Measurements from ENCODE around the gene C5orf52. TPM values are rescaled to one million over a fixed set of nuclear protein-coding genes. Genes with fewer than 3 reads are reported as not detected.

Gene C5orf52
- total RNA-seq = not detected

DNA sequence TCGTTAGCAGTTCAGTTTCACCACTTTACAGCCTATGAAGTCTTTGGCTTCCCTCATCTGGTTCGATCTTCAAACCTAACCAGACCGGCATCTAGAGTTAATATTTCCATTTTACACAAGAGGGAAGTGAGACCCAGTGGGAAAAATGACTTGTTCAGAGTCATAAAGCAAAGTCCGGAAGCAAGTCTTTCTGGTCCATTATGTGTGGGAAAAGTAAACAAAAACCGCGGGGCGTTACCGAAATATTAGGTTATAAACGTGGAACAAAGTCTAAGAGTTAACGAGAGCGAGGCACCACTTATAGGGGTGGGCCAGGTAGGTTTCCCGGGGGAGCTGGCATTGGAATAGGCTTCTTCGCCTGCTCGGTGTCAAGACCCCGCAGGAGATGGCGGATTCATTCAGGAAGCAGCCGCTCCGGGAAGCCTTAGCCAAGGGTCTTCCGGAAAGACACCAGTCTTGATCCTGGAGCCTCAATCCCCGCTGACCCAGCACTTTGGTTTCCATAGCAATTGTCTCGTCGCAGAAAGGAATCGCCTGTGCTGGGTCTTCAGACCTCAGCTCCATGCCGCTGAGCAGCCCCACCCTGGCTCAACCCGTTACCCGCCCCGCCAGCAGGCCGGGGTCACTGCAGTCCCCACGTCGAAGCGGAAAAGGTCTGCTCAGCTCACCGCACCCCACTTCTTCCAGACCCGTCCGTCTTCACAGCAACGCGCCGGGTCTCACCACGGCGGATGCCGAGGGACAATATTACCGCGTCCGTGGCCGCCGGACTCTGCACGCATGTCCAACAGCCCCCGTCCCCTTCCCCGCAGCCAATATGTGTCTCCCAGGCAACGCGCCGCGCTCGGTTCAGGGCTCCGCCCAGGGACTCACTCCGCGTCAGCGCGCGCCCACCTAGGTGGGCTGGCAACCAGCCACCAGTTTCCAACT, at the start of gene C5orf52:
Gene C5orf52 (plus strand): TSS at position 872 of the 930 bp plus-strand sequence. CDS start 82 bp downstream, outside the sequence.
- TF ChIP-seq, protein P1, sequence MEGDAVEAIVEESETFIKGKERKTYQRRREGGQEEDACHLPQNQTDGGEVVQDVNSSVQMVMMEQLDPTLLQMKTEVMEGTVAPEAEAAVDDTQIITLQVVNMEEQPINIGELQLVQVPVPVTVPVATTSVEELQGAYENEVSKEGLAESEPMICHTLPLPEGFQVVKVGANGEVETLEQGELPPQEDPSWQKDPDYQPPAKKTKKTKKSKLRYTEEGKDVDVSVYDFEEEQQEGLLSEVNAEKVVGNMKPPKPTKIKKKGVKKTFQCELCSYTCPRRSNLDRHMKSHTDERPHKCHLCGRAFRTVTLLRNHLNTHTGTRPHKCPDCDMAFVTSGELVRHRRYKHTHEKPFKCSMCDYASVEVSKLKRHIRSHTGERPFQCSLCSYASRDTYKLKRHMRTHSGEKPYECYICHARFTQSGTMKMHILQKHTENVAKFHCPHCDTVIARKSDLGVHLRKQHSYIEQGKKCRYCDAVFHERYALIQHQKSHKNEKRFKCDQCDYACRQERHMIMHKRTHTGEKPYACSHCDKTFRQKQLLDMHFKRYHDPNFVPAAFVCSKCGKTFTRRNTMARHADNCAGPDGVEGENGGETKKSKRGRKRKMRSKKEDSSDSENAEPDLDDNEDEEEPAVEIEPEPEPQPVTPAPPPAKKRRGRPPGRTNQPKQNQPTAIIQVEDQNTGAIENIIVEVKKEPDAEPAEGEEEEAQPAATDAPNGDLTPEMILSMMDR (IDR thresholded peaks at IDR 0.05) = peak in 1 of 5 experiments; percentile 28
- TF ChIP-seq EP300 (IDR thresholded peaks at IDR 0.05; ENCODE audit: low read depth) = peak; percentile 66
- peak; percentile 32 to 84 (median 71) for TF ChIP-seq POLR2AphosphoS5 (IDR thresholded peaks at IDR 0.05)
- TF ChIP-seq POLR2A (IDR thresholded peaks at IDR 0.05) = peak; percentile 77
- peaks cover 0 to 23% (median 6%) of the 10 kb centered on the region in 4 donors for H3K4me1 ChIP-seq
- intact Hi-C loops (cut with DNase I; ENCODE audit: low total_unique reads) = no loop called here
- H3K36me3 ChIP-seq = no peaks in the 10 kb centered on the region
- WGBS, 2 donors (ENCODE audit: low coverage in 1 of 2) = 1 to 4% methylated on average over 5 to 55 of the region's 59 CpGs
- no peaks in the 10 kb centered on the region for H3K9me3 ChIP-seq
- in situ Hi-C loops (cut with MboI; ENCODE audit: low pct_ligation_motif_present in 1 of 4, low pct_unique_long_range_greater_than_20kb in 1 of 4, low sequenced_read_pairs in 3 of 4) = no loop called here
- peak within 1 kb of the TSS; percentile 70 to 85 (median 80) for H3K27ac ChIP-seq
- H3K27me3 ChIP-seq = no peaks in the 10 kb centered on the region
- peak within 1 kb of the TSS; percentile 50 to 70 (median 58) for H3K4me3 ChIP-seq
- DNase-seq = peak; percentile 82

DNA sequence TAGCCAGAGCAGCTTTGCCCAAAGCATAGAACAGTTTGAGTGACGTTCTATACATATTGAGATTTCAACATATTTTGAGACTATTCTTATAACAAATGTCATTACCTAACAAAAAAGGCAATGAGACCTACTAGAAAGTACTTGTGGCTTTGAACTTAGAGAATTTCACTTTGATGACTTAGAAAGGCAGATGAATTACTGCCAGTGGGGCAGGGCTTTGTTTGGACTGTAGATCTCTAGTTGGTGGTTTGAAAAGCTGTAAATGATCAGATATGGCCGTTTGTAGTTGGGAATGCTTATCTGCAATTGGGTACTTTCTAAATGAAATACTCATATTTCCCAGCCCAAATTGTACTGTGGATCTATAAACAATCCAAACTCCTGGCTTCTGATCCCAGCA, 47.2 kb upstream of the C5orf52 start:
- TF ChIP-seq, protein P1 (IDR thresholded peaks at IDR 0.05) = no peak
- TF ChIP-seq EP300 (IDR thresholded peaks at IDR 0.05; ENCODE audit: low read depth) (no peak), POLR2A (IDR thresholded peaks at IDR 0.05) (no peak), POLR2AphosphoS5 (IDR thresholded peaks at IDR 0.05) (no peak)
- Histone ChIP-seq H3K9me3 (peaks cover 0 to 3% of the 10 kb centered on the region in 2 donors), H3K4me3 (no peak overlapping the region), H3K27me3 (no peaks in the 10 kb centered on the region), H3K36me3 (no peaks in the 10 kb centered on the region), H3K4me1 (peaks cover 0 to 6% (median 0%) of the 10 kb centered on the region in 4 donors), H3K27ac (no peak overlapping the region)
- intact Hi-C loops (cut with DNase I; ENCODE audit: low total_unique reads) = no loop called here
- in situ Hi-C loops (cut with MboI; ENCODE audit: low pct_ligation_motif_present in 1 of 4, low pct_unique_long_range_greater_than_20kb in 1 of 4, low sequenced_read_pairs in 3 of 4) = no loop called here
- DNase-seq = no peak
- WGBS, 2 donors (ENCODE audit: low coverage in 1 of 2) = 37 to 40% methylated on average over 2 of the region's 2 CpGs

DNA sequence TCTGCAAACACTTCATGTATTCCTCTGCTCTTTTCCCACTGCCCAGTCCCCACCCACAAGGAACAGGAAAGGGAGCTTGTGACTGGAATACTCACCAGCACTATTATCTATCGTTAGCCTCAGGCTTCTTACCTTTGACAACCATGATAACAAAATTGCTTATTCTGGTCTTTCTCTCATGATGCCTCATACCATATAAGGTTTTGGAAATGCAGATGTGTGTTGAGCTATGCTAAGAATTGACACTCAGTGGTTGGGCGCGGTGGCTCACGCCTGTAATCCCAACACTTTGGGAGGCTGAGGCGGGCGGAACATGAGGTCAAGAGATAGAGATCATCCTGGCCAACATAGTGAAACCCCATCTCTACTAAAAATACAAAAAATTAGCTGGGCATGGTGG, 44.5 kb upstream of the C5orf52 start:
- H3K27me3 ChIP-seq = no peaks in the 10 kb centered on the region
- no peak overlapping the region for H3K27ac ChIP-seq
- no peak overlapping the region for H3K4me3 ChIP-seq
- intact Hi-C loops (cut with DNase I; ENCODE audit: low total_unique reads) = no loop called here
- DNase-seq = no peak
- H3K9me3 ChIP-seq = peaks cover 0 to 10% of the 10 kb centered on the region in 2 donors
- H3K4me1 ChIP-seq = peaks cover 0 to 6% (median 0%) of the 10 kb centered on the region in 4 donors
- TF ChIP-seq POLR2AphosphoS5 (IDR thresholded peaks at IDR 0.05) (no peak), POLR2A (IDR thresholded peaks at IDR 0.05) (no peak)
- 96 to 98% methylated on average over 6 of the region's 6 CpGs for whole genome bisulfite sequencing, 2 donors (ENCODE audit: low coverage in 1 of 2)
- in situ Hi-C loops (cut with MboI; ENCODE audit: low pct_ligation_motif_present in 1 of 4, low pct_unique_long_range_greater_than_20kb in 1 of 4, low sequenced_read_pairs in 3 of 4) = no loop called here
- no peaks in the 10 kb centered on the region for H3K36me3 ChIP-seq

DNA sequence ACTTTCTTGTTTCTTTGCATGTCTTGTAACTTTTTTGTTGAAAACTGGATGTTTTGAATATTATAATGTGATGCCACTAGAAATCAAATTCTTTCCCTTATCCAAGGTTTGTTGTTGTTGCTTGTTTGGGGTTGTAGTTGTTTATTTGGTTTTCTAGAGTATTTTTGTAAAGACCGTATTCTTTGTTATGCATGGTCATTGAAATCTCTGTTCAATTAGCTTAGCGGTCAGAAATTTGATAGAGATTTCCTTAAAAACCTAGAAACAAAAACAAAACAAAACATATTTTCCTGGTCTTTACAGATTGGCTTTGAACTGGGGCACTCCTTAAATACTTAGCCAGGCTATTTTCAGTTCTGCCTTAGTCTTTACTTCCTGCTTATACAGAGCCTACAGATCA, 41.0 kb upstream of the C5orf52 start:
- no peak for DNase-seq
- Histone ChIP-seq H3K36me3 (no peaks in the 10 kb centered on the region), H3K27me3 (no peaks in the 10 kb centered on the region), H3K9me3 (peaks cover 0 to 7% of the 10 kb centered on the region in 2 donors), H3K27ac (no peak overlapping the region), H3K4me1 (no peaks in the 10 kb centered on the region), H3K4me3 (no peak overlapping the region)
- intact Hi-C loops (cut with DNase I; ENCODE audit: low total_unique reads) = no loop called here
- in situ Hi-C loops (cut with MboI; ENCODE audit: low pct_ligation_motif_present in 1 of 4, low pct_unique_long_range_greater_than_20kb in 1 of 4, low sequenced_read_pairs in 3 of 4) = no loop called here
- TF ChIP-seq EP300 (IDR thresholded peaks at IDR 0.05; ENCODE audit: low read depth) (no peak), POLR2A (IDR thresholded peaks at IDR 0.05) (no peak), POLR2AphosphoS5 (IDR thresholded peaks at IDR 0.05) (no peak)
- TF ChIP-seq, protein P1 (IDR thresholded peaks at IDR 0.05) = no peak
- 76 to 93% methylated on average over 2 of the region's 2 CpGs for WGBS, 2 donors (ENCODE audit: low coverage in 1 of 2)

Data from transverse colon (tissue), 4 donors.